A172 (cell line): ENCODE data around the gene PKD2L1. TPM values are rescaled to one million over a fixed set of nuclear protein-coding genes. Genes with fewer than 3 reads are reported as not detected.
"Not testable (repeated sequence)": the region's sequence is repeated elsewhere in the genome, so short reads cannot be mapped to it uniquely, and the experiment has no call there.

Source experiments
- DNase-seq: peaks from one replicate; pipeline ENCODE4 v3.0.0-alpha.2; 2015; ENCODE audit warnings: low spot score
- total RNA-seq: library from RNA; depleted of rRNA; stranded (reverse); fragments of >200 nt; shearing (Covaris generic); gene quantifications from 2 replicates; pipeline ENCODE4 v1.2.3, GENCODE V29; 2014; rRNA removed

Gene PKD2L1
- not detected in 2 replicates for total RNA-seq

- DNase-seq = no peak
Observed at GRCh38 chr10:100330079-100330478, at the start of gene PKD2L1. Gene PKD2L1 (minus strand): TSS chr10:100330228. CDS start chr10:100330103, 125 bp downstream.

DNA sequence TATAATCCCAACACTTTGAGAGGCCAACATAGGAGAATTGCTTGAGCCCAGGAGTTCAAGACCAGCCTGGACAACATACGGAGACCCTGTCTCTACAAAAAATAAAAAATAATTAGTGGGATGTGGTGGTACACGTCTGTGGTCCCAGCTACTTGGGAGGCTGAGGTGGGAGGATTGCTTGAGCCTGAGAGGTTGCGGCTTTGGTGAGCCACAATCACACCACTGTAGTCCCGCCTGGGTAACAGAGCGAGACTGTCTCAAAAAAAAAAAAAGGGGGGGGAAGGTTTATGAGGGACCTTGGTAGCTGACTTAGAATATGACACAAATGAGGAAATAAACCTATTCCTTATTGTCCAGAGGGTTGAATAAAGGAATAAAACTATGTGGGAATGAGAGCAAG is 47.8 kb upstream of the PKD2L1 start:
- DNase-seq = no peak

GRCh38 chr10:100376656-100377055 is 46.6 kb upstream of the PKD2L1 start:
- DNase-seq = not testable (repeated sequence)

GRCh38 chr10:100374677-100375353 is 44.8 kb upstream of the PKD2L1 start:
- not testable (repeated sequence) for DNase-seq

DNA sequence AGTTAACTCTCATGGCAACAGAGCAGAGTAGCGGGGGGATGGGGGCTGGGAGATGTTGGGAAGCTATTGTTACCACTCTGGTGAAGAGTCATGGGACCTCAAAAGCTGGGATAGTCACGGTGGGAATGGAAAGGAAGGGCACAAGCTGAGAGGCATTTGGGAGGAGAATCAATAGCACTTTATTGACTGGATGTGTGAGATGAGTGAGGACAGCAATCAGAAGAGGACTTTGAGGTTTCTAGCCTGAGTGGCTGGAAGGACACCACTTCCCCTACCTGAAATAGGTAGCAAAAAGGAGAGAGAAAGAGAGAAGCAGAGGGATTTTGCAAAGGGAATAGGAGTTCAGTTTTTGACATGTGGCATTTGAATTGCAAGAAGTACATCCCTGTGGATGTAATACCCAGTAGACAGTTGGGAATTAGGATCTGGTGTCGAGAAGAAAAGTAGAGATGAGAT is 44.2 kb upstream of the PKD2L1 start:
- DNase-seq = no peak

GRCh38 chr10:100373298-100374199 is 43.5 kb upstream of the PKD2L1 start:
- DNase-seq = peak; percentile 100

- no peak for DNase-seq
Observed at GRCh38 chr10:100372415-100373297, 42.6 kb upstream of the PKD2L1 start.

DNA sequence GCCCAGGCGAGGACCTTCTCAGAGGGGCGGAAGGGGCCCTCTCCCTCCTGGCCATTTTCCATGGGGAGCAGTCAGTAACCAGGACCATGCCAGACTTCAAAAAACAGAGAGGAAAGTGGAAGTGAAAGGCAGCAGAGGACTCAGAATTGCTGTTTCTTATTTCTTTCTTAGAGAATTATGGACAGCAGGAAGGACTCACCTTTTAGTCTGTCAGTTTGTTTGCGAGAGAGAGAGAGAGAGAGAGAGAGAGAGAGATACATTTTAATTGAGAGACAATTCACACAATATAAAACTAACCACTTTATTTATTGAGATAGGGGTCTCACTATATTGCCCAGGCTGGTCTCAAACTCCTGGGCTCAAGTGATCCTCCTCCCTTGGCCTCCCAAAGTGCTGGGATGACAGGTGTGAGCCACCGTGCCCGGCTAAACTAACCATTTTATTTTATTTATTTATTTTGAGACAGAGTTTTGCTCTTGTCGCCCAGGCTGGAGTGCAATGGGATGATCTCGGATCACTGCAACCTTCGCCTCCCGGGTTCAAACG is 41.5 kb upstream of the PKD2L1 start:
- DNase-seq = no peak

- DNase-seq = peak; percentile 90
Observed at GRCh38 chr10:100370714-100371481, 40.9 kb upstream of the PKD2L1 start.

GRCh38 chr10:100368721-100369120 is 38.7 kb upstream of the PKD2L1 start:
- DNase-seq = no peak

- peak; percentile 99 for DNase-seq
Observed at GRCh38 chr10:100364735-100365391, 34.8 kb upstream of the PKD2L1 start.

- no peak for DNase-seq
Observed at GRCh38 chr10:100364175-100364574, 34.1 kb upstream of the PKD2L1 start.

DNA sequence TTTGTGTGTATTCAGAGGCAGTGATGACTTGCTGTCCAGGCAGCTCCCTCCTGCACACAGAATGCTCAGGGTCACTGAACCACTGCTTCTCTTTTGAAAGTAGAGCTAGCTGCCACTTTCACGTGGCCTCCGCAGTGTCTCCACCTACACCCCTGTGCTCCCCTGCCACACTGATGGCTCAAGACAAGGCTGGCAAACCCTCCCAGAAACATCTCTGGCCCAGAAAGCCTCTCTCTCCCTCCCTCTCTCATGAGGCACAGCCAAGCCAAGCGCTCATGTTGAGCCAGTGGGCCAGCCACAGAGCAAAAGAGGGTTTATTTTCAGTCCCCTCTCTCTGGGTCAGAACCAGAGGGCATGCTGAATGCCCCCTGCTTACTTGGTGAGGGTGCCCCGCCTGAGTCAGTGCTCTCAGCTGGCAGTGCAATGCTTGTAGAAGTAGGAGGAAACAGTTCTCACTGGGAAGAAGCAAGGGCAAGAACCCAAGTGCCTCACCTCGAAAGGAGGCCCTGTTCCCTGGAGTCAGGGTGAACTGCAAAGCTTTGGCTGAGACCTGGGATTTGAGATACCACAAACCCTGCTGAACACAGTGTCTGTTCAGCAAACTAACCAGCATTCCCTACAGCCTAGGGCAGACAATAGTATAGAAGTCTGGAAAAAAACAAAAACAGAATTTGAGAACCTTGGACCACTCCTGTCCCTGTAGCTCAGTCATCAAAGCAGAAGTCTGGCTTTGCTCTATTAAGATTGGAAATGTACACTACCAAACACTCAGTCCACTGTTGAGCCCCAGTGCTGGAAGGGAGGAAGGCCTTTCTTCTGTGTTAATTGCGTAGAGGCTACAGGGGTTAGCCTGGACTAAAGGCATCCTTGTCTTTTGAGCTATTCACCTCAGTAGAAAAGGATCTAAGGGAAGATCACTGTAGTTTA is 32.8 kb upstream of the PKD2L1 start:
- no peak for DNase-seq

GRCh38 chr10:100360234-100360633 is 30.2 kb upstream of the PKD2L1 start:
- DNase-seq = no peak

DNA sequence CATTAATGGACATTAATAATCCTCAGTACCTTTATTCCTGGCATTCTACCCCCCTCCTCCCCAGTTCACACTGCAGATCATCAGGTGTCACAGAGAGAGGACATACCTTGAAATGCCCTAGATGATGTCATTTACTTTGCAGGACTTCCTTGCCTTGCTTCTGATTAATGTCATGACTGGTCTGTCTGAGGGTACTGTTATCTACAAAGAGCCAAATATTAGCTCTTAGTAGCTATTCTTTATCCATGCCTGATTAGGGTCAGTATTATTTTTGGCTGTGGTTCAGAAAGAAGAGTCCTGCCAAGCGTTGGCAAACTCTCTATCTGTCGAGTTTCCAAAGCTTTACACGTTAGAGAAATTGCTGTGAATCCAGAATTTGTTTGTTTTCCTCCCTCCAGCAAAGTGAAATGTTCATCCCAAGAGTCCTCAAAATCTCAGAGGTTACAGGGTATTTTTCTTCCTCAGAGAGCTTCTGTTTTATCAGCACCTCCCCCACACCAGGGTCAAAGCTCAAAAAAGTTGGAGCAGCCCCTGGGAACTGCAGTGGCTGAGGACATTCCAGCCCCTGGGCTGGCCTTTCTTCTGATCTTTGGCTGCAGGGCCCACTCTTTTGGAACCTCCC is 29.6 kb upstream of the PKD2L1 start:
- DNase-seq = no peak

- no peak for DNase-seq
Observed at GRCh38 chr10:100359030-100359432, 29.0 kb upstream of the PKD2L1 start.

DNA sequence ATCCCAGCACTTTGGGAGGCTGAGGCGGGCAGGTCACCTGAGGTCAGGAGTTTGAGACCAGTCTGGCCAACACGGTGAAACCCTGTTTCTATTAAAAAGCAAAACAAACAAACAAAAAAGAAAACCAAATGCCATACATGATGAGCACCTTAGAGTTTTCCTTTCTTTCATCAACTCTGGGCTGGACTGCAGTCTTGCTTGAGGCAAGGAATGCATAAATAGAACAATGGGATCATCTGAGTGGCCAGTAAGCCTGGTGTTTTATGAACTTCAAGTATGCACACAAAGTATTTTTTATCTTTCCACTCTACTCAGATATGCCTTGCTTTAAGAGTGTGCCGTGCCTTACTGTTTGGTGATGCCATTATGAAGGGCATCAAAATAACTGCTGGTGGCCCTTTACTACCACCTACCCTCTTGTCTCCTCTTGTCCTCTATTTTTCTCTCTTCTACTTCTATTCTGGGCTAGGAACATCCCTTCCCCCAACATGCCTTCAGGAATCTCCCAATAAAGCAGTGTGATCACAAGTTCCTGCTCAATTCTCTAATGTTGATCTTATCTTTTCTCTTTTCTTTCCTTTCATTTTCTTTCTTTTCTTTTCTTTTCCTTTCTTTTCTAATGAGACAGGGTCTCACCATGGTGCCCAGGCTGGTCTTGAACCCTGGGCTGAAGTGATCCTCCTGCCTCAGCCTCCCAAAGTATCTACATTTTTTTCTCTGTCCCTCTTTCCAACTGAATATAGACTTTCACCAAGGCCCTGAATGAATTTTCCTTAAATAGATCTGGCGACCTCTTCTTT is 27.2 kb upstream of the PKD2L1 start:
- DNase-seq = no peak
